ENCODE measurements around the gene LZTS2.

The LZTS2 gene

DNA sequence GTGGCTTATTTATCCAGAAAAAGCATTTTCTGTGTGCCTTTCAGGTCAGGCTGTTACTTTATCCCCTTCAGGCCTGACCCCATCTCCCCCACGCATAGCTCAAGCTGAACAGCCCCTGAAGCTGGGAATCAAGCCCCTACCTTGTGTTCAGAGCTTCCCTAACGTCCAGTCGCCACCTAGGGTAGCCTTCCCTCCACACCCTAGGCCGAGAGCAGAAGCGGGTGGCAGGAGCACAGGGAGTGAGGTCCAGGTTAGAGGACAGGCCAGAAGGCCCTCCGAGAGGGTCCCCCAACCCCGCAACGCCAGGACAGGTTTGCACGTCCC, 30.8 kb upstream of the LZTS2 start:
- H3K9me3 ChIP-seq (ENCODE audit: control insufficient read depth, insufficient read depth, low read depth, low read length): no peaks in the 10 kb centered on the region
- no peaks in the 10 kb centered on the region for H3K4me1 ChIP-seq (ENCODE audit: control insufficient read depth, insufficient read depth, low read length)
- peaks cover 9 to 17% of the 10 kb centered on the region in 2 experiments; a peak in 2 of 3 replicates for H3K36me3 ChIP-seq (ENCODE audit: control insufficient read depth in 2 of 2, insufficient read depth in 1 of 2, low read length in 2 of 2)
- no peak for TF ChIP-seq ZBTB6 (tag by site-specific recombination; IDR thresholded peaks at IDR 0.05)
- no peak for TF ChIP-seq ZNF610 (tag by site-specific recombination; IDR thresholded peaks at IDR 0.05; ENCODE audit: borderline replicate concordance)
- TF ChIP-seq ZBTB17 (tag by site-specific recombination; IDR thresholded peaks at IDR 0.05): no peak
- TF ChIP-seq ZNF692 (tag by site-specific recombination; IDR thresholded peaks at IDR 0.05): no peak
- TF ChIP-seq ZBTB21 (tag by site-specific recombination; IDR thresholded peaks at IDR 0.05): no peak
- no peak for TF ChIP-seq ZNF2 (tag by site-specific recombination; IDR thresholded peaks at IDR 0.05)
- no peak for TF ChIP-seq ZNF747 (tag by site-specific recombination; IDR thresholded peaks at IDR 0.05)
- no peak for TF ChIP-seq ZNF677 (tag by site-specific recombination; IDR thresholded peaks at IDR 0.05)
- no peak for TF ChIP-seq MYNN (tag by site-specific recombination; IDR thresholded peaks at IDR 0.05; ENCODE audit: borderline replicate concordance)
- no peak for TF ChIP-seq BCL11B (tag by site-specific recombination; IDR thresholded peaks at IDR 0.05; ENCODE audit: low read depth)
- TF ChIP-seq HIC1 (tag by site-specific recombination; IDR thresholded peaks at IDR 0.05): no peak
- no peak for TF ChIP-seq KLF8 (tag by site-specific recombination; IDR thresholded peaks at IDR 0.05)
- TF ChIP-seq ZNF423 (tag by site-specific recombination; IDR thresholded peaks at IDR 0.05): no peak
- no peak for TF ChIP-seq GLI4 (tag by site-specific recombination; IDR thresholded peaks at IDR 0.05)
- TF ChIP-seq, protein P1, sequence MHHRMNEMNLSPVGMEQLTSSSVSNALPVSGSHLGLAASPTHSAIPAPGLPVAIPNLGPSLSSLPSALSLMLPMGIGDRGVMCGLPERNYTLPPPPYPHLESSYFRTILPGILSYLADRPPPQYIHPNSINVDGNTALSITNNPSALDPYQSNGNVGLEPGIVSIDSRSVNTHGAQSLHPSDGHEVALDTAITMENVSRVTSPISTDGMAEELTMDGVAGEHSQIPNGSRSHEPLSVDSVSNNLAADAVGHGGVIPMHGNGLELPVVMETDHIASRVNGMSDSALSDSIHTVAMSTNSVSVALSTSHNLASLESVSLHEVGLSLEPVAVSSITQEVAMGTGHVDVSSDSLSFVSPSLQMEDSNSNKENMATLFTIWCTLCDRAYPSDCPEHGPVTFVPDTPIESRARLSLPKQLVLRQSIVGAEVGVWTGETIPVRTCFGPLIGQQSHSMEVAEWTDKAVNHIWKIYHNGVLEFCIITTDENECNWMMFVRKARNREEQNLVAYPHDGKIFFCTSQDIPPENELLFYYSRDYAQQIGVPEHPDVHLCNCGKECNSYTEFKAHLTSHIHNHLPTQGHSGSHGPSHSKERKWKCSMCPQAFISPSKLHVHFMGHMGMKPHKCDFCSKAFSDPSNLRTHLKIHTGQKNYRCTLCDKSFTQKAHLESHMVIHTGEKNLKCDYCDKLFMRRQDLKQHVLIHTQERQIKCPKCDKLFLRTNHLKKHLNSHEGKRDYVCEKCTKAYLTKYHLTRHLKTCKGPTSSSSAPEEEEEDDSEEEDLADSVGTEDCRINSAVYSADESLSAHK (tag by site-specific recombination; IDR thresholded peaks at IDR 0.05): no peak
- H3K4me3 ChIP-seq (ENCODE audit: low read depth, low read length): peak overlapping the region; percentile 34
- ChIA-PET CTCF (interaction anchor here (0.6 to 1.5 kb wide), 11 partner anchors 11 to 1089 kb away, joined by 3 to 21 read pairs (median 3); no protein-coding TSS in a partner anchor), POLR2A (interaction anchor here (1.2 kb wide), 1 partner anchor 16 kb away, joined by 3 read pairs; no protein-coding TSS in a partner anchor)
- H3K27ac ChIP-seq (ENCODE audit: extremely low read depth, low read depth, low read length): no peak overlapping the region

DNA sequence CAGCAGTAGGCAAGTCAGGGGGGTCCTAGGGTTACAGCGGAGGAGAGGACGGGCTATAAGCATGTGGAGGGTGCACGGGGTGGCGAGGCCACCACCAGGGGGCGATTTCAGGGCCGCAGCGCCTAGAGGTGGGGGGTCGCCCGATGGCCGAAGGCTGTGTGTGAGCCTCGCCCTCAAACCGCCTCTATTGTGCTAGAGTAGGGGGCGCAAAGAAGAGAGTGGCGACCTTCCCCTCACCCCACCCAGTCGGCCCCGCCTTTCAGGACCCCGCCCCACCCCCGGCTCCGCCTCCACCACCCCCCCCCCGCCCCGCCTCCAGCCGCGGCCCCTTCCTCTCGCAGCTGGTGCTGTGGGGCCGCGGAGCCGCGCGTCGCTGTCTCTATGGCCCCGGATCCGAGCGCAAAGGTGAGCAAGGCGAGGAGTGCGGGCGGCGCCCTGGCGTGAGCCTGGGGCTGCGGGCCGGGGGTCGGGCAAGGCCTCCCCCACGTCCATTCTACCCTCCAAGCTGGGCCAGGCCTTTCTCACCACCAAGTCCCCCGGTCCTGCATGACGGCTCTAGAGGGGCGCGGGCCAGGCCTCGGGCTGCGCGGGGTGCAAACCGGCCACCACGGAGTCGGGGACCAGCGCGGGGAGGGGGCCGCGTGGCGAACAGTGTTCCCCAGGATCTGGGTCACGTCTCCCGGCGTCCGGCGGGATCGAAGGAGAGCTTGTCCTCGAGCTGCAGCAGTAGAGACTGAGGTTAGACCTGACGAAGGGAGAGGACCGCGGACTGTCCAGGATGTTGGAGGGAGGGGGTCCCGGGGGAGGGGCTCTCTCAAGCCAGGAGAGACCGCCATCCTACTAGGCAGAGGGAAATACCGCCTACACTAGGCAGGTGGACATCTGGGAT, 30.2 kb upstream of the LZTS2 start, which contains the start of gene SEMA4G:
Gene SEMA4G (plus strand): TSS at position 318 of the 889 bp plus-strand sequence. CDS start 3,409 bp downstream, outside the sequence.
- CTCF ChIA-PET: interaction anchor here (0.6 to 1.5 kb wide), 8 partner anchors 12 to 1088 kb away, joined by 3 to 21 read pairs (median 3); no protein-coding TSS in a partner anchor
- H3K36me3 ChIP-seq (ENCODE audit: control insufficient read depth in 2 of 2, insufficient read depth in 1 of 2, low read length in 2 of 2): peaks cover 11 to 13% of the 10 kb centered on the region in 2 experiments; a peak in 2 of 3 replicates
- no peak within 1 kb of the TSS; the same call in 1 of the 2 replicates for H3K27ac ChIP-seq (ENCODE audit: extremely low read depth, low read depth, low read length)
- H3K9me3 ChIP-seq (ENCODE audit: control insufficient read depth, insufficient read depth, low read depth, low read length): no peaks in the 10 kb centered on the region
- POLR2A ChIA-PET: interaction anchor here (0.7 to 1.2 kb wide), 3 partner anchors 15 to 428 kb away, joined by 3 read pairs; no protein-coding TSS in a partner anchor
- peak within 1 kb of the TSS; percentile 53 for H3K4me3 ChIP-seq (ENCODE audit: low read depth, low read length)
- H3K4me1 ChIP-seq (ENCODE audit: control insufficient read depth, insufficient read depth, low read length): no peaks in the 10 kb centered on the region
- TF ChIP-seq ZFP41 (tag by site-specific recombination; IDR thresholded peaks at IDR 0.05; ENCODE audit: borderline replicate concordance) (no peak), ZNF660 (tag by site-specific recombination; IDR thresholded peaks at IDR 0.05) (no peak), ZNF768 (tag by site-specific recombination; IDR thresholded peaks at IDR 0.05) (no peak), PATZ1 (tag by site-specific recombination; IDR thresholded peaks at IDR 0.05) (0 out of 2 replicates have a peak, but pooled peaks have one; percentile 22), KLF16 (tag by site-specific recombination; IDR thresholded peaks at IDR 0.05) (peak; percentile 56; the same call in 1 of the 2 replicates), ZNF529 (tag by site-specific recombination; IDR thresholded peaks at IDR 0.05; ENCODE audit: insufficient replicate concordance) (no peak), ZNF138 (tag by site-specific recombination; IDR thresholded peaks at IDR 0.05; ENCODE audit: borderline replicate concordance) (no peak), SP3 (tag by site-specific recombination; IDR thresholded peaks at IDR 0.05) (peak; percentile 56), ZNF10 (tag by site-specific recombination; IDR thresholded peaks at IDR 0.05) (no peak)
